PC-9 (cell line): Measurements from ENCODE around the gene MAOA. TPM values are rescaled to one million over a fixed set of nuclear protein-coding genes. Genes with fewer than 3 reads are reported as not detected.

Experiments used
- BruUV-seq: library from RNA; stranded (reverse); fragments of 400-500 nt; replicated peaks from 2 replicates; lab custom pipeline; 2021; lab: Mats Ljungman, UMichigan
- CTCF ChIA-PET: fragments of 300-600 bp; sonication (Branson Sonifier 250); formaldehyde crosslinking; loops from one replicate; lab custom pipeline; 2022; ENCODE audit warnings: antibody characterized with exemption; lab: Charles Lee
- POLR2A ChIA-PET: fragments of 300-600 bp; sonication (Branson Sonifier 250); formaldehyde crosslinking; loops from one replicate; lab custom pipeline; 2022; ENCODE audit warnings: antibody characterized with exemption; ENCODE audit not compliant: unreplicated experiment; lab: Charles Lee
- DNase-seq, 2 experiments: peaks; one replicate each; pipeline versions ENCODE4 v3.0.0 to v3.0.0-alpha.2; 2015 to 2022; ENCODE audit warnings: mixed read lengths in 1 of 2
- H2AFZ ChIP-seq: fragments of 200-600 bp; sonication (generic); 2 replicates; pipeline ENCODE4 v1.8.1; 2017; ENCODE audit warnings: antibody characterized with exemption
- H3F3A ChIP-seq: fragments of 200-600 bp; sonication (generic); 2 replicates; pipeline ENCODE4 v1.8.1; 2017; ENCODE audit warnings: antibody characterized with exemption, mild to moderate bottlenecking, low read depth; ENCODE audit not compliant: insufficient read depth
- H3K27ac ChIP-seq: fragments of 200-600 bp; sonication (generic); 2 replicates; pipeline ENCODE4 v1.6.1; 2016; ENCODE audit warnings: mixed run types
- H3K27me3 ChIP-seq: fragments of 200-600 bp; sonication (generic); 2 replicates; pipeline ENCODE4 v1.6.1; 2016; ENCODE audit warnings: low read depth, mixed run types; ENCODE audit not compliant: insufficient read depth
- H3K36me3 ChIP-seq: fragments of 200-600 bp; sonication (generic); 2 replicates; pipeline ENCODE4 v1.6.1; 2016; ENCODE audit warnings: low read depth, mixed run types
- H3K4me1 ChIP-seq: fragments of 200-600 bp; sonication (generic); replicated peaks from 2 replicates; pipeline ENCODE4 v1.6.1; 2016; ENCODE audit warnings: mixed run types; ENCODE audit not compliant: insufficient read depth
- H3K4me2 ChIP-seq: fragments of 200-600 bp; sonication (generic); 2 replicates; pipeline ENCODE4 v1.6.1; 2017; ENCODE audit warnings: mixed run types
- H3K4me3 ChIP-seq: fragments of 200-600 bp; sonication (generic); 2 replicates; pipeline ENCODE4 v1.6.1; 2016; ENCODE audit warnings: mixed run types
- H3K79me2 ChIP-seq: fragments of 200-600 bp; sonication (generic); 2 replicates; pipeline ENCODE4 v1.6.1; 2017; ENCODE audit warnings: low read depth, mixed run types
- H3K9me2 ChIP-seq: fragments of 200-600 bp; sonication (generic); 2 replicates; pipeline ENCODE4 v1.8.1; 2017; ENCODE audit warnings: mild to moderate bottlenecking; ENCODE audit not compliant: insufficient read depth
- H3K9me3 ChIP-seq: fragments of 200-600 bp; sonication (generic); 2 replicates; pipeline ENCODE4 v1.8.1; 2016; ENCODE audit warnings: low read depth; ENCODE audit not compliant: insufficient read depth
- H4K20me1 ChIP-seq: fragments of 200-600 bp; sonication (generic); 2 replicates; pipeline ENCODE4 v1.8.1; 2017; ENCODE audit not compliant: insufficient read depth
- EZH2 ChIP-seq: fragments of 200-600 bp; sonication (generic); IDR thresholded peaks from 2 replicates; pipeline ENCODE4 v1.8.0; 2017; ENCODE audit warnings: antibody characterized with exemption, low read depth
- intact Hi-C: fragments of 100-400 bp; cut with micrococcal nuclease; formaldehyde crosslinking; loops from one replicate; pipeline ENCODE4 v1.10.0; 2022; ENCODE audit not compliant: unreplicated experiment
- total RNA-seq: library from RNA; stranded (reverse); gene quantifications from 2 replicates; pipeline ENCODE4 v1.2.3, GENCODE V29; 2021
- TF ChIP-seq, protein P1 (sequence below): fragments of 200-600 bp; sonication (generic); conservative IDR thresholded peaks from 2 replicates; pipeline ENCODE4 v1.6.1; 2017; ENCODE audit warnings: mixed run types, antibody characterized with exemption, mild to moderate bottlenecking, moderate library complexity

The MAOA gene
- total RNA-seq, 1 experiment from 2014 or later = 5.0 TPM

DNA sequence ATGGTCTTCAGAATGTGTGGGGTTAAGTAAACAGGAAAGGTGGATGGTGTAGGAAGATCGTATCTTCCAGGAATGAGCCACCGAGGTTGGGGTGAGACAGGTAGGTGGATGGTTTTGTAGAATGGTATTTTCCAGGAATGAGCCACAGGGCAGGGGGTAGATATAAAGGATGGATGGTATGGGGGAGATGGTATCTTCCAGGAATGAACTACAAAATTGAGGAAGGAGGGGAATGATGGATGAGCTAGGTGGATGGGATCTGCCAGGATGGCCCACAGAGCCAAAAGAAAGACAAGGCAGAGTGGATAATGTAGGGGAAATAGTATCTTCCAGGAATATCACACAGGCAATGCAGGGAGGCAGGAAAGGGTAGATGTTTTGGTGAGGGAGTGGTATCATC is 60.0 kb downstream of the MAOA start:
- intact Hi-C loops = no loop called here
- DNase-seq = no peak
- POLR2A ChIA-PET = no interaction called here
- no peaks in the 10 kb centered on the region for H3K36me3 ChIP-seq
- H3K9me3 ChIP-seq = no peaks in the 10 kb centered on the region
- H4K20me1 ChIP-seq = no peaks in the 10 kb centered on the region
- no TSS peak for BruUV-seq
- H3K4me3 ChIP-seq = no peak overlapping the region
- CTCF ChIA-PET = no interaction called here
- H2AFZ ChIP-seq = no peak overlapping the region
- no peak for TF ChIP-seq EZH2
- TF ChIP-seq, protein P1, sequence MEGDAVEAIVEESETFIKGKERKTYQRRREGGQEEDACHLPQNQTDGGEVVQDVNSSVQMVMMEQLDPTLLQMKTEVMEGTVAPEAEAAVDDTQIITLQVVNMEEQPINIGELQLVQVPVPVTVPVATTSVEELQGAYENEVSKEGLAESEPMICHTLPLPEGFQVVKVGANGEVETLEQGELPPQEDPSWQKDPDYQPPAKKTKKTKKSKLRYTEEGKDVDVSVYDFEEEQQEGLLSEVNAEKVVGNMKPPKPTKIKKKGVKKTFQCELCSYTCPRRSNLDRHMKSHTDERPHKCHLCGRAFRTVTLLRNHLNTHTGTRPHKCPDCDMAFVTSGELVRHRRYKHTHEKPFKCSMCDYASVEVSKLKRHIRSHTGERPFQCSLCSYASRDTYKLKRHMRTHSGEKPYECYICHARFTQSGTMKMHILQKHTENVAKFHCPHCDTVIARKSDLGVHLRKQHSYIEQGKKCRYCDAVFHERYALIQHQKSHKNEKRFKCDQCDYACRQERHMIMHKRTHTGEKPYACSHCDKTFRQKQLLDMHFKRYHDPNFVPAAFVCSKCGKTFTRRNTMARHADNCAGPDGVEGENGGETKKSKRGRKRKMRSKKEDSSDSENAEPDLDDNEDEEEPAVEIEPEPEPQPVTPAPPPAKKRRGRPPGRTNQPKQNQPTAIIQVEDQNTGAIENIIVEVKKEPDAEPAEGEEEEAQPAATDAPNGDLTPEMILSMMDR = no peak
- no peaks in the 10 kb centered on the region for H3K9me2 ChIP-seq
- H3F3A ChIP-seq = no peaks in the 10 kb centered on the region
- no peaks in the 10 kb centered on the region for H3K27me3 ChIP-seq
- no peak overlapping the region for H3K4me2 ChIP-seq
- H3K27ac ChIP-seq = no peak overlapping the region
- H3K79me2 ChIP-seq = no peaks in the 10 kb centered on the region
- H3K4me1 ChIP-seq = no peaks in the 10 kb centered on the region

DNA sequence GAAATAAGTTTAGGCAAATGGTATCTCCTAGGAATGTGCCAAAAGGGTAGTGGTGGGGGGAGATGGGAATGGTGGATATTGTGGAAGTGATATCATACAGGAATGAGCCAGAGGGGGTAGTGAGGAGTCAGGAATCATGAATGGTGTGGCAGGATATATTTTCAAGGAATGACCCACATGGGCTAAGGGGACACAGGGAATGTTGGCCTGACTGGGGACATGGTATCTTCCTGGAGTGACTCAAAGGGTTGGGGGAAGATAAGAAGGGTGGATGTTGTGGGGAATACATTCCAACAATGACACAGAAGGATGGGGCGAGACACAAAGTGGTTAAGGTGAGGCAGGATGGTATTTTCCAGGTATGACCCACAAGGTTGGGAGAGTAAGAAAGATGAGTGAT is 60.6 kb downstream of the MAOA start:
- BruUV-seq = no TSS peak
- no peaks in the 10 kb centered on the region for H3K36me3 ChIP-seq
- no peaks in the 10 kb centered on the region for H3K9me3 ChIP-seq
- no peaks in the 10 kb centered on the region for H3K4me1 ChIP-seq
- DNase-seq = no peak
- no peaks in the 10 kb centered on the region for H3F3A ChIP-seq
- no peak overlapping the region for H3K4me3 ChIP-seq
- intact Hi-C loops = no loop called here
- ChIA-PET POLR2A (no interaction called here), CTCF (no interaction called here)
- H4K20me1 ChIP-seq = no peaks in the 10 kb centered on the region
- no peaks in the 10 kb centered on the region for H3K27me3 ChIP-seq
- H3K27ac ChIP-seq = 0 out of 2 replicates have a peak overlapping the region, but pooled peaks have one; percentile 32
- no peak overlapping the region for H3K4me2 ChIP-seq
- H3K9me2 ChIP-seq = no peaks in the 10 kb centered on the region
- no peak for TF ChIP-seq EZH2
- TF ChIP-seq, protein P1 = no peak
- no peak overlapping the region for H2AFZ ChIP-seq
- H3K79me2 ChIP-seq = no peaks in the 10 kb centered on the region

DNA sequence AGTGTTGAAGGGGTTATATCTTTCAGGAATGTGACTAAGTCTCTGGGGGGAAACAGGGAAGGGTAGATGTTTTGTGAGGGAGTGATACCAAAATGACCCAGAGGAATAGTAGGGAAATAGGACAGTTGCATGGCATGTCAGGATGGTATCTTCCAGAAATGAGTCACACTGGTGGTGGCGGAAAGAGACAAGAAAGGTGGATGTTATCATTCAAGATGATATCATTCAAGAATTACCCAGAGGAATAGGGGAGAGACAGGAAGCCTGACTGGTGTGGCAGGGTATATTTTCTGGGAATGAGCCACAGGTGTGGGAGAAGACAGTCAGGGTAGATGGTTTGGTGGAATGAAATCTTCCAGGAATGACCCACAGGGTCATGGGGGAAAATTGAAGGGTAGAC is 61.1 kb downstream of the MAOA start:
- H2AFZ ChIP-seq = no peak overlapping the region
- H3K27me3 ChIP-seq = no peaks in the 10 kb centered on the region
- H3K9me2 ChIP-seq = no peaks in the 10 kb centered on the region
- H3K9me3 ChIP-seq = no peaks in the 10 kb centered on the region
- intact Hi-C loops = no loop called here
- H3F3A ChIP-seq = no peaks in the 10 kb centered on the region
- H3K27ac ChIP-seq = 0 out of 2 replicates have a peak overlapping the region, but pooled peaks have one; percentile 32
- no peak for TF ChIP-seq EZH2
- TF ChIP-seq, protein P1 = no peak
- H4K20me1 ChIP-seq = no peaks in the 10 kb centered on the region
- no peak overlapping the region for H3K4me3 ChIP-seq
- H3K79me2 ChIP-seq = no peaks in the 10 kb centered on the region
- H3K4me2 ChIP-seq = no peak overlapping the region
- no peaks in the 10 kb centered on the region for H3K4me1 ChIP-seq
- ChIA-PET CTCF (no interaction called here), POLR2A (no interaction called here)
- BruUV-seq = no TSS peak
- no peaks in the 10 kb centered on the region for H3K36me3 ChIP-seq
- no peak for DNase-seq
